ENCODE data around the gene ANKRD31.

The ANKRD31 gene

DNA sequence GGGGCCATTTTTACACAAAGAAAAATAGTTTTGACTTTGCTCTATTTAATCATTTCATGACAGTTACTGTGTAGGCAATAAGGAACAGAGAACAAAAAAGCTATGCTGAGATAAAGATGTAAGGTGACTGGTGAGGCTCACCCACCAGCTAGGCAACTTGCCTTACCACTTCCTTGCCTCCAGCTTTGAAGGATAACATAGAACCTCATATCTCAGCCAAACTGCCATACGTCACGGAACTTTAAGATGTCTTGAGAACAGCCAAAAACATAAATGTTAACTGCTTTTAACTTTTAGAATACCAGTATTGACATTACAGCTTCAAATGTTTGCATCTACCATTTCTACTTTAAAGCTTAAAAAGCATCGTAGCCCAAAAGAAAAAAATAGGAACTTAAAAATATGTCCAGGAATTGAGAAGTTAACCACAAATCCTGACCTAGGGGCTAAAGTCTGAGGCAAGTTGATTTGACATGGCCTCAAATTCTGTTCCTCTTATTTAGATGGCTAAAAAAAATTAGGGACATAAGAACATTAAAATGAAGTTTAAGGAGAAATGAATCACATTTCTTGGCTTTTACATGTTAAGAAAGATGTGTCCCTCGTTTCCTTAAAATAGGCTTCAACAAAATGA is 176.6 kb downstream of the ANKRD31 start:
- DNase-seq (ENCODE audit: low spot score): no peak

DNA sequence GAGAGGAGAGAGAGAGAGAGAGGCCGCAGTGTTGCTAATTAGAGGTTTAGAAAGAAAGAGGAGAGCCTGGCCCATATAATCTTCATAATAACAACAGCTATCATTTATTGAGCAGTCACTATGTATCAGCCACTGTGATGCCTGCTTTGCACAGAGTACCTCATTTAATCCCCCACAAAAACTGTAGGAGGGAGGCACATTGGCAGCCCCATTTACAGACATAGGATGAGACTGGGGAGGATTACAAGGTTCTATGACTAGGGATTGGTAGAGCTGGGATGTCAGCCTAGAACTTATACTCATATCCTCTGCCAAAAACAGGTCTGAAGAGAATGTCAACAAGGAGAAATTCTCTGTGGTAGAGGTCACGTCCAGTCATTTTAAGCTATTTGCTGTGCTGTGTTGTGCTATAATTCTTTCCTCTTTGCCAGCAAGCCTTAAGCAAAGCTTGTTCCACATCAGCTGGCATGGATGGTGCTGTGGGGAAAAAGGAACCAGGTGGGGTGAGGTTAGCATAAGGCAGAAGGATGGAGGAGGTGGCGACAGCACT is 177.6 kb downstream of the ANKRD31 start:
- no peak for DNase-seq (ENCODE audit: low spot score)

DNA sequence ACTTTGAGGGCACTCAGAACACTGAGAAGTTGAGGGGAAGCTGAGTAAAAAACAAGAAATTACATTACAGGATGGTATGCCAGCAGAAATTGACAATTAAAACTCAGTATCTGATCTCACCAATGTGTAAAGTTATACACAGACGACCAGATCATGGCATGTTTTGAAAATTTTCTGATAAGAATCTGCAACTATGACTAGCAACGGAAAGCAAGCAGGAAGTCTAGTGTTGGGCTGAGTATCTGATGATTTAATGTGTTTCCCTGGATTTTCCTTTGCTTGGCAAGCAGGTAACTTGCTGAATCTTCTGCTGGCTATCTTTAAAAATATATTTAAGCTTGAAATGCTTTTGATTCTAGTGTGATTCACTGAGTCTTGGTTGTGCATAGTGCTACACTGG is 179.1 kb downstream of the ANKRD31 start:
- DNase-seq (ENCODE audit: low spot score): no peak

DNA sequence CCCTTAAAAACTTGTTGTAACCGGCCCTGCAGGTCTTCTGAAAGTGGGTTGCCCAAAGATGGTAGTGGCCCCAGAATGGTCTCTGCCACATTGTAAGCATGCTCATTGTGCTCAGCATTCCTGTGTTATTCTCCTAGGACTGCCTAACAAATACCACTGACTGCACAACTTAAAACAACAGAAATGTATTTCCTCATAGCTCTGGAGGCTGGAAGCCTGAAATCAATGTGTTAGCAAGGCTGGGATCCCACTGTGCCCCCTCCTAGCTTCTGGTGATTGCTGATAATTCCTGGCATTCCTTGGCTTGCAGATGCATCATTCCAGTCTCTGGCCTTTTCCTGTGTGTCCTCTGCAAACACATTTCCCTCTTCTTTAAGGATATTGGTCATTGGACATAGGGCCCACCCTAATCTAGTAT is 180.9 kb downstream of the ANKRD31 start:
- no peak for DNase-seq (ENCODE audit: low spot score)

DNA sequence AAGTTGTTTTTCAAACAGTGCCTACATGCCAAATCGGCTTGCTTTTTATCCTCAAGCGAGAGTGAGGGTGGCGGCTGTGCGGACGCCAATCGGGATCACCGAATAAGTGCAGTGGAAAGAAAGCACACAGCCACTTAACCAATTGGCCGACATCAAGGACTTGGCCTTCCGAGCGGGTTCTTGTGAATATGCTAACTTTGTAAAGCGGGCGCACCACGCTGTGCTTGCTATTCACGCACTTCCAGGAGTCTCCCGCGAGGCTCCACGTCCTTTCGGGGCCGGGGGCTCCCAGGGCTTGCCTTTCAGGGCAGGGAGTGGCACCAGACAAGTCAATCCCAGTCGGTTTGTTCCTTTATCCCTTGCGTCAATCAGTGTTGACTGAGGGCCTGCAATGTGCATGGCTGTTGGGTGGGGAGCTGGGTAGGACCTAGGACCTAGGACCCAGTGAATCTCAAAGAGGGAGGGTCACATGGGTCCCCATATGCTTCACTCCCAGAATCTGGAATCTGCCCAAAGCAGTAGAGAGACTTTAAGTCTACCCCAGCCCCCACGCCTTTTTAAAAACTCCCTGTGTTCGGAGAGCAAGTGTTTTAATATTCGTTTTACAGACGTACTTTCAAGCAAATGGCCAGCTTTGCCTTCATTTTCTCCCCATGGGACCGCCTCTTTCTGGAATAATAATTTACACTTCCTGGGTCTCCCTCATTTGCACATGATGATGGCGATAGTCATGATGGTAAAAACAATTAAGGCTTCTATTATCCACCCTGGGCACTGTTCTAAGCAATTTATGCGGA is 182.3 kb downstream of the ANKRD31 start:
- DNase-seq (ENCODE audit: low spot score): peak; percentile 72

DNA sequence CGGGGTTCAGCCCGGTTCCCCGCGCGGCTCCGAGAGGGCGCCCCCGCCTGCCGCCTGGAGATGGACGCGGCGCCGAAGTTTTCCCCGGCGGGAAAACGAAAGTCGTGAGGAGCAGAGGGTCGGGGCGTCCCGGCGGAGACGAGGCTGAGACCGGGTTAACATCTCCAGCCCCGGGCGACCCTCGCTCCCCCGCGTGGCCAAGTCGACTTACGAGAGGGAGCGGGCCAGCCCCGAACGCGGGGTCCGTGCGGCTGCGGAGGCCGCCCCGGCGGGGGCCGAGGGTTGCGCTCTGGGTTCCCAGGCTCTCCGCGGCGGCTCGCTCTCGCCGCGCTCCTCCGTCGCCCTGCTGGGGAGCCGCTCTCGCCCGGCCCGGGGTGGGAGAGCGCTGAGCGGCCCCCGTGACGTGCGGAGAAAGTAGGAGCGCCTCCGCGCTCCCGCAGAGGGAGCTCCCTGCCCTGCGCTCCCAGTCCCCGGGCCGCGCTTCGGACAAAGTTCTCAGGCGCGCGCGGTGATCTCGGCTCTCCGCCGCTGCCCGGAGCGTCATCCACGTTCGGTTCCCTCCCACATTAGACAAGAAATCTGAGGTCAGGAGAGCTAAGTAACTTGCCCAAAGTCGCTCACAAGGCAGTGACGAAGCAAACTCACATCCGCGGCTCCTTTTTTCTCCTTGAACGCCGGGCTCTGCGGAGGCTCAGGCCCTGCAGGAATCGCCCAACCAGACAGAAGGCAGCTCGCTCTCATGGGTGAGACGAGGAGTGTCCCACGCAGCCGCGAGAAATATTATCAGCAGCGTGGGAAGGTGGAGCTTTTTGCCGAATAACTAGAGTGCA is 183.2 kb downstream of the ANKRD31 start:
- DNase-seq (ENCODE audit: low spot score): peak; percentile 74

DNA sequence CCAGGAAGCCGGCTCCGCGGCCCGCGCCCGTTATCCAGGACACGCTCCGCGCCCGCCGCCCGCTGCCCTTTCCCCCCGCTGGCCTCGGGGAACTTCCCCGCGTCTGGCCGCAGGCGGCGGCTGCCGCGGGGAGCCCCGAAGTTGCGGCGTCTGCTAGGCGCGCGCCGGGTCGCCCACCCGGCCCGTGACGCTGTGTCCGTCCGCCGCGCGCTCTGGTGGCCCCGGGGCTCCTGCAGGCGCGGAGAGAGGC is 183.7 kb downstream of the ANKRD31 start:
- DNase-seq (ENCODE audit: low spot score): no peak

DNA sequence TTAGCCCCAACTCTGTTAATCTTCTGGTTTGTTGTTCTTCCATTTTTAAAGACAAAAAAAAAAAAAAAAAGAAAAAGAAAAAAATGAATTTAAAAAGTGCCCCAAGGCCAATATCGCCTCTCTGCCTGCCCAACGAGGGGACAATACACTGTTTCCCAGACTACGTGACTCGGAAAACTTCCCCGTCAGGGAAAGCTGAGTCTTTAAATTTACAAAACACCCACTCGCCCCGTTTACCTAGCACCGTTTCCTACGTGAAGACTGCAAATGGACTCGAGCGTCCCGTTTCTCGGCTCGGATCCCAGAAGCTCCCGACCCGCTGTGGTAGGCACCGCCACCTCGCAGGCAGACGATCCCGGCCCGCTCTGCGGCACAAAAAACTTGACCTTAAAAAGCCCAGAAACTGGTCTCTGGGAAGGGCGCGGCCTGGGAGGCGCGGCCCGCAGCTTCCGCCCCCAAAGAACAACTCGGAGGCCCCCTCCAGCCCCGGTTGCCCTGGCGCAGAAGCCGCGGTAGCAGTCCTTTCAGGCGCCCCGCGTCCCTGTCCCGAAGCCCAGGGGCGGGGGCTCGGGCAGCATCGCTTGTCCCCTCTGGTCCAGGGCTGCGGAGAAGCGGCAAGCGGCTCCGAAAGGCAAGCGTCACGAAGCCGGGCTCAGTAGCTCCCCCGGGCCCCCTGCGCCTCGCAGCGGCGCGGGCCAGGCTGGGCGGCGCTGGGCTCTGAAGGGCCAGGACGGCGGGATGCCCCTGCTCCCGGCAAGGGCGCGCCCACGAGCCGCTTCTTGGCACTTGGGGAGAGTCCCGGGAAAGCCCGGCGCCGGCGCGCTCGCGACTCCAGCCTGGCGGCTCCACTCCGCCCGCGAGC is 184.3 kb downstream of the ANKRD31 start, which contains the start of gene GCNT4:
Gene GCNT4, minus strand, starts transcription at position 367 of the 862 bp plus-strand sequence. CDS start 22,521 bp downstream, outside the sequence.
- peak; percentile 80 for DNase-seq (ENCODE audit: low spot score)

DNA sequence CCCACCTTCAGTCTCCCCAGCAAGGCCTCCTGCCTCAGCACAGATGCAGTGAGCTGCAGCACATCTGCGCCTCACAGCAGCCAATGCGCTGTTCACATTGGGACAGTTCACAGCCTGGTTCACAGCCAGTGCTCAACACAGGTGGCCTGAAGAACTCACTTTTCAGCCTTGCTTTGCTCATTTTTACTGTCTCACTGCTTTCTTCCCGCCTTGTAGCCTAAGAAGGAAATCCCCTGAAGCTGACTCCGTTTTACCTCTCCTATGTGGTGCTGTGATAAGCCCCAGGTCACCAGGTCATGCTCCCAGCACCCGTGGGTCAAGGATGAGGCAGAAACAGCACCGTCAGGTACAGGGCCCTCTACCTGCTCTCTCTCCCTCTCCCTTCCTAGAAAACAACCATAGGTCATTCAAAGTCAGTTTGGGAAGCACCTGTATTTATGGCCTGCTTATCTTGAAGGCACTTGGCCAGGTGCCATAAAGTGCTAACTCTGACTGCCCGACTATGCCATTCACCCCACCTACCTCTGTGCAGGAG is 185.4 kb downstream of the ANKRD31 start:
- no peak for DNase-seq (ENCODE audit: low spot score)

DNA sequence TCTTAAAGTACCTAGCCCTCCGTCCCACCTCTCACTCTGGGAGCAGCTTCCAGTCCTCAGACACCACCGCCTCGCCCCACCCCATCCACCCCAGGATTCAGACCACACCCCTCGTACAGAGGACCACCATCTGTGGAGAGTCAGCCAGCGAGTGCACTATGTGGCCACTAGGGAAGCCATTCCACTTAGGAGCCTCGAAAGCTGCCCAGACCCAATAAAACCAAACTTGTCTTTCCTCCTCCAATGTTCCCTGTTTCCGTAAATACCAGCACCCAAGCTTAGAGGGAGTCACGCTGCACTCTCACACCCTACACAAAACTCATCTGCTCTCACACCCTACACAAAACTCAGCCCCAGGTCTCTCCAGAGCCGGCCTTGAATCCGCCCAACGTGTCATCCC is 186.3 kb downstream of the ANKRD31 start:
- no peak for DNase-seq (ENCODE audit: low spot score)

DNA sequence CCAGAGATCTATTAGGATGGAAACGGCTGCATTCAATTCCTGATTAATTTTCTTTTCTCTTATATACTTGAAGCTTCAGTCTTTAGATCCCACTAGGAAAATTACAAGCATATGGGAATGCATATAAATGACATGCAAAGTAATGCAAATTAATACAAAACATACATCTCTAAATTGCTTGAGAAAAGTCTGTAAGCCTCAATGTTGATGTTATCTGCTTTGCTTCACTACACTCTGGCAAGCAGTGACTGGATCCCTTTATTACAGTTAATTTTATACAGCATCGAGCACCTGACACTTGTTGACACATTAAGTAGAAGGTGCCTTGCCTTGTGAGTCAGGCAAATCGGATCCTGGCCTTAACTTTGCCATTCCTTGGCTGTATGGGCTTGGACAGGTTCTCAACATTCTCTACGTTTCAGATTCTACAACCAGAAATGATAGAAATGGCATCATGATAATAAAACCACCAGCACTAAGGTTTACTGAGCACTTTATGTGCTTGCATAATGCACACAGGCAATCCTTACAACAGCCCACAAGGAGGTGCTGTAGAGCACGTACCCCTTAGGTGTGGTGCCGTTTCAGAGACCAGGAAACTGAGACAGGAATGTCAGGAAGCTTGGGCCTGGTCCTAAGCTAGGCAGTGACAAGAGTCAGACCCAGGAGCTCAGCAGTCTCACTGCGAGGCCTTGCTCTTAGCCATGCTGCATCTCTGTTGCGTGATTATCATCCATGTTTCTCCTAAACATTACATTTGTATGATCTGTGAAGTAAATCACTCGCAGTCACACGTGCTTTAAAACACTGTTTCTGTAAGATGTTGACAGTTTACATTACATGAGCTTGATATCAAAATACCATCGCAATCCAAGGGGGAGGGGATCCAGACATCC is 187.0 kb downstream of the ANKRD31 start:
- DNase-seq (ENCODE audit: low spot score): no peak

DNA sequence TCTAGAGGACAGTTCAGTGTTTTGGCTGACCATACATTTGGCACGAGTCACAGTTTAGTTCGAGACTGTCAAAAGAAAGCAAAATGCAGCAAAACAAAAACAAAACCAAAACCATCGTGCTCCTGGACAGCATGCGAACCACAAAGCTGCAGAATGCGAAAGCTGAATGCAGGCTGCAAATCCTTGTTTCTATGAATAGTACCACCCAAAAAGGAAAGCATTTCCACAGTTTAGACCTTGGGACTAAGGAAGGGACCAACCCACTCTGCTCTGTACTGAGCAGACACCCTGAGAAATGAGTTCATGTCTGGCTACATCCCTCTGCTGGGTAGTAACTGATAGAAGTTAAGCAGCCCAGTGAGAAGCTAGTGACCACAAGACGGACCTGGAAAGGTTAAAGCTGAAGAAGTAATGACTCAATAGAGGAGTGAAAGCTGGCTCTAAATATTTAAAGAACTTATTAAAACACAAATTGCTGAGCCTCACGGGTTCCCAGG is 188.2 kb downstream of the ANKRD31 start:
- DNase-seq (ENCODE audit: low spot score): no peak

DNA sequence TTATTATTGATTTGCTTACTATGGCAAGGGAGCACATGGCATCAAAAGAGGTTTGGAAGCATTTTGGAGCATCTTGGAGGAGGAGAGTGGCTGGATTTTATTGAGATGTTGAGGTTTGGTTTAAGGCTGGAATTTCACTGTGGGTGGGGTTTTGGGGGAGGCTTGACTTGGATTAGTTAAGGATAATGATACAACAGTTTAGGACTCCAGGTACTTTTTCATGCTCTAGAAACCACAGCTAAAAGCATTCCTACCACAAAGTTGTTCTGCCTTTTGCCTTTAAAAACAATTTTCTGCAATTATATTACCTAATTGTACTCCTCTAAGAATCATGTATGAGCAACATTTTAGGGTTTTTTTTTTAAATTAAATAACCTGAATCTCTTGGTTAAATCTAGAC is 189.3 kb downstream of the ANKRD31 start:
- no peak for DNase-seq (ENCODE audit: low spot score)

DNA sequence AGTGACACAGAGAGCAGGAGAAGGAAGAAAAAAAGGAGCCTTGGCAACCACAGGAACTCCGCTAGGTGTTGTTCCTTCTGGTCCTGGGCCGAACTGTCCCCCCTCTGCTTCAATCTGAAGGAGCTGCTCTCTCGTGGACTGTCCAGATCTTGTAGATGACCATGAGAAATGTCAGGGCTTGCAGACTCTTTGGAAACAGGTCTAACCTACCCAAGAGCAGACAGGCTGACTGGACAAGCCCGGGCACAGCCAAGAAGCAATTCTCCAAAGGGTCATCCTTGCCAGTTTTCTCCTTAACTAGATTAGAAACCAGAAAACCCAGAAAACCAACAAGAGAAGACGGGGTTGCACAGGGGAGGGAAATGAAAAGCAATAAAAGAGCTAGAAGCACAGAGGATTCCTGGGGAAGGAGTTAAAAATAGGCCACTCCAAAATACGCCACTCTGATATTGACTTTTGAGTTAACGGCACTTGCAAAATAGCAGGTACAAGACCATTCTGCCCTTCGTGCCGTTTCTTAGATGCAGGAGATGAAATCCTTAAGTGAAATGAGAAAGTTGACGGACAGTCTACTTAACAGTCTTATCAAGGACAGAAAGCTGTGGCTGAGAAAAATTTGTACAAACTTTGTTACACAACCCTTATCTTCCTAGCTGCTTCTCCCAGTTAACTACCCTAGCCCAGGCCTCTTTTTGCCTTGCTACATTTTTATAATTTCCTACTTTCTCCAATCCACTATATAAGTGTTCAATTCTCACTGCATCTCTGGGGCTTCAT is 190.1 kb downstream of the ANKRD31 start:
- DNase-seq (ENCODE audit: low spot score): no peak

DNA sequence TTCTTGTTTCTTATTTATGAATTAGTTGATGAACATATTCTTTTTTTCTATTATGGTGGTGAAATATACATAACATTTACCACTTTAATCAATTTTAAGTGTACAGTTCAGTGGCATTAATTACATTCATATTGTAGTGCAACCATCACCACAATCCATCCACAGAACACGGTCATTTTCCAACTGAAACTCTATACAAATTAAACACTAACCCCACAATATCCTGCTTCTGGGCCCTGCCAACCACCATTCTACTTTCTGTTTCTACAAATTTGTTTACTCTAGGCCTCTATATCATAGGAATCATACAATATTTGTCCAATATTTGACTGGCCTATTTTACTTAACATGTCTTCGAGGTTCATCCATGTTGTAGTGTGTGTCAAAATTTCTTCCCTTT is 191.6 kb downstream of the ANKRD31 start:
- no peak for DNase-seq (ENCODE audit: low spot score)

DNA sequence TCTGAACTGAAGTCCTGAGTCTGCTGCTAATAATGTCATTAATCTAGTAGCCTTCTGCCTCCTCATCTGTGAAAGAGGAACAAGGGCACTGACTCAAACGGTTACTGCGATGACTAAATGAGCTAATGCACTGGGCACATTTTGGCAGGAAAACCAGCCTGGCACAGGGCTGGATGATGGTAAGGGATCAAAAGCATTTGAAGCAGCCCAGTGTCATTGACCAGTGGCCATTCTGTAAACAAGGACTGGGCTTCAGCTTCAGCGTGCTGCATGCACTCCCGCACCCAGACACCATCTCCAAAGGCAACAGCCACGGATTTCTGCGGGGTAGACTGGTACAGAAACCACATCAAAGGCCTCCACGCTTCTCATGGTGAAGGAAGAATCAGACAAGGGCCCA is 192.3 kb downstream of the ANKRD31 start:
- no peak for DNase-seq (ENCODE audit: low spot score)

DNA sequence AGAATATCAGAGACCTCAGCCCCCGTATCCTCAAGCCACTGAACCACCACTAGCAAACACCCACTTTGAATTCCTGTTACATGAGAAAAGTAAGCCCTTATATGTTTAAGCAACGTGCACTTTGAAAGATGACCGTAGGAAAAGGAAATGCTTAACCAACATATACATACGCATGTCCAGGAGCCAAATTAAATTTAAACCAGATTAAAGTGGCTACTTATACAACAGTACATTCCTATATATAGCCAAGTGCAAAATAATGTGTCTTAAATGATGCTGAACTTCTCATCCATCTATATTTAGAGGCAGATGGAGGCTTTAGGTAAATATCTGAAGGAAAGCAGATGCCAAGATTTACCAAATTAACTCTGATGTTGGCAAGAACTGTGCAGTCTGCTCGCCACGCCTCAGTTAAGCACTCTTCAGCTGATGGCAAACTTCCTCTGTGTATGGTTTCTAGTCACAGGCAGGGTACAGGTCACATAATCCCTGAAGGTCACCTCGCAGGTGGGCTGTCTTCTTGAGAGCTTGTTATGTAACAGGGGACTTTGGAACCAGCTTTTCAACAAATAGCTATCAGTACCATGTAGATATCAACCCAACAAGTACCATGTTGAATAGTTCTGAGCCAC is 192.9 kb downstream of the ANKRD31 start:
- DNase-seq (ENCODE audit: low spot score): no peak

DNA sequence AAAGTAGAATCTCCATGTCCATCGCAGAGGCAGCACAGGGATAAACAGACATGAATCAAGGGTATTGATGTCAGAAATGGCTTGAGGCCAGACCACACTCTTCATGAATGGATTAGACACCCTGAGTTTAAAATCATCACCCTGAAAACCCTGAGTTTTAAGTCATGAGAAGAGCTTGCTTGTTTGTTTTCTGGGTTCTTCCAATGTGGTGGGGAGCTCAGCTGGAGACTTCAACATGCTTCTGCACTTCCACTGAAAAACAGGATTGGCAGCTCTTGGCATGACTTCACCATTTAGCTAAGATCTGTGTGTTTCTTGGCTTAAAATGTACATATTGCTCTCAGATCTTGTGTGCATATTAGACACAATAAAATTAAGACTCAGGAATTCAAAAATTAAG is 194.2 kb downstream of the ANKRD31 start:
- no peak for DNase-seq (ENCODE audit: low spot score)

DNA sequence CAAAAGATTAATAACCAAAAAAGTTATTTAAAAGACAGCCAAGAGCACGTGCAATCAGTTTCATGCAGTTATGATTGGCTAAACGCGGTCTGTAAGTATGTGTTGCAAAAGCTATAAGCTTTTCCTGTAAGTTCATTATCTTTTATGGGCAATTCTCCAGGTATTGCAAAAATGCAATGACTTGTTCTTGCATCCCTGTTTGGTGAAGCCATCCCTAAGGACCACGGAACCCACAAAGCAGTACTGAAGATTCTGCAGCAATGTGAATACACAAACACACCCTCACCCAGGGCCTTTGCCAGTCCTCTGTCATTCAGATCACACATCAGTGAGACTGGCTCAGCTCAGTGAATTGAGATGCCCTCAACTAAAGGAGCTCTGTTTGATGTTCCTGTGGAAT is 195.7 kb downstream of the ANKRD31 start:
- no peak for DNase-seq (ENCODE audit: low spot score)
